MM.1S (cell line): Measurements from ENCODE around the gene QPCT.

ENCODE experiments used
- DNase-seq: peaks from one replicate; pipeline ENCODE4 v3.0.0-alpha.2; 2015
- H2AFZ ChIP-seq: fragments of 300-600 bp; sonication (generic); 2 replicates; pipeline ENCODE4 v1.6.0; 2016; ENCODE audit warnings: antibody characterized with exemption, low read length
- H3F3A ChIP-seq: fragments of 300-600 bp; sonication (generic); 2 replicates; pipeline ENCODE4 v1.6.1; 2016; ENCODE audit warnings: mild to moderate bottlenecking, antibody characterized with exemption, low read length, moderate library complexity, mixed read lengths; ENCODE audit not compliant: insufficient read depth
- H3K27ac ChIP-seq: fragments of 300-600 bp; sonication (generic); 2 replicates; pipeline ENCODE4 v1.5.1; 2016; ENCODE audit warnings: mild to moderate bottlenecking, low read length
- H3K27me3 ChIP-seq: fragments of 300-600 bp; sonication (generic); replicated peaks from 2 replicates; pipeline ENCODE4 v1.6.0; 2016; ENCODE audit warnings: low read length; ENCODE audit not compliant: insufficient read depth
- H3K36me3 ChIP-seq: fragments of 300-600 bp; sonication (generic); replicated peaks from 2 replicates; pipeline ENCODE4 v1.6.1; 2016; ENCODE audit warnings: mild to moderate bottlenecking, low read length, mixed read lengths; ENCODE audit not compliant: insufficient read depth
- H3K4me1 ChIP-seq: fragments of 300-600 bp; sonication (generic); 2 replicates; pipeline ENCODE4 v1.6.1; 2016; ENCODE audit warnings: low read length, mixed read lengths
- H3K4me2 ChIP-seq: fragments of 300-600 bp; sonication (generic); 2 replicates; pipeline ENCODE4 v1.6.0; 2016; ENCODE audit warnings: low read depth, low read length
- H3K4me3 ChIP-seq: fragments of 300-600 bp; sonication (generic); 2 replicates; pipeline ENCODE4 v1.5.1; 2016; ENCODE audit warnings: low read length, mixed read lengths
- H3K79me2 ChIP-seq: fragments of 300-600 bp; sonication (generic); 2 replicates; pipeline ENCODE4 v1.6.1; 2016; ENCODE audit warnings: mixed run types, low read length, mixed read lengths
- H3K9ac ChIP-seq: fragments of 300-600 bp; sonication (generic); 2 replicates; pipeline ENCODE4 v1.6.1; 2016; ENCODE audit warnings: low read length, mixed read lengths
- H3K9me2 ChIP-seq: fragments of 300-600 bp; sonication (generic); replicated peaks from 2 replicates; pipeline ENCODE4 v1.6.1; 2016; ENCODE audit warnings: mild to moderate bottlenecking, low read length, mixed read lengths; ENCODE audit not compliant: insufficient read depth
- H3K9me3 ChIP-seq: fragments of 300-600 bp; sonication (generic); replicated peaks from 2 replicates; pipeline ENCODE4 v1.6.1; 2016; ENCODE audit warnings: mild to moderate bottlenecking, low read length, mixed read lengths; ENCODE audit not compliant: insufficient read depth
- H4K20me1 ChIP-seq: fragments of 300-600 bp; sonication (generic); 2 replicates; pipeline ENCODE4 v1.6.1; 2016; ENCODE audit warnings: mild to moderate bottlenecking, low read length, moderate library complexity, mixed read lengths; ENCODE audit not compliant: insufficient read depth
- EZH2 ChIP-seq: fragments of 300-600 bp; sonication (generic); optimal IDR thresholded peaks from 2 replicates; pipeline ENCODE3; 2017; ENCODE audit warnings: low read depth, mild to moderate bottlenecking, antibody characterized with exemption, low read length, mixed read lengths
- EZH2phosphoT487 ChIP-seq: fragments of 300-600 bp; sonication (generic); IDR thresholded peaks from 2 replicates; pipeline ENCODE4 v1.6.1; 2018; ENCODE audit warnings: antibody characterized with exemption, low read length
- TF ChIP-seq, protein P1 (sequence below): fragments of 300-600 bp; sonication (generic); IDR thresholded peaks from 2 replicates; pipeline ENCODE4 v1.5.1; 2016; ENCODE audit warnings: antibody characterized with exemption, low read length, mixed read lengths

Gene QPCT

DNA sequence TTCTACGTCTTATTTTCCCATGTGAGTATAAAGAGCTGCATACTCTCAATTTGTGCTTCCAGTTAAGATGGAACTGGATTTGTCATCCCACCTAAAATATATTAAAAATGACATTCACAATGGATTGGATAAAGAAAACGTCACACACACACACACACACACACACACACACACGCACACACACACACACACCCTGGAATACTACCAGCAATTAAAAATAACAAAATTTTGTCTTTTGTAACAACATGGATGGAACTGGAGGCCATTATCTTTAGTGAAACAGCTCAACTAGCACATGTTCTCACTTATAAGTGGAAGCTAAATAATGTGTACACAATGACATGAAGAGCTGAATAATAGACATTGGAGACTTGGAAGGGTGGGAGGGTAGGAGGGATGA lies 3.8 kb upstream of the QPCT start:
- Histone ChIP-seq H3K27ac (no peak overlapping the region), H3K4me1 (peaks cover 43% of the 10 kb centered on the region), H3K9me3 (no peaks in the 10 kb centered on the region), H4K20me1 (no peaks in the 10 kb centered on the region), H3K9me2 (no peaks in the 10 kb centered on the region), H3K4me3 (no peak overlapping the region), H3K36me3 (no peaks in the 10 kb centered on the region), H3F3A (peaks cover 51% of the 10 kb centered on the region), H3K9ac (no peak overlapping the region), H3K4me2 (no peak overlapping the region), H2AFZ (no peak overlapping the region), H3K79me2 (peaks cover 100% of the 10 kb centered on the region), H3K27me3 (no peaks in the 10 kb centered on the region)
- DNase-seq = no peak
- no peak for TF ChIP-seq EZH2
- TF ChIP-seq, protein P1, sequence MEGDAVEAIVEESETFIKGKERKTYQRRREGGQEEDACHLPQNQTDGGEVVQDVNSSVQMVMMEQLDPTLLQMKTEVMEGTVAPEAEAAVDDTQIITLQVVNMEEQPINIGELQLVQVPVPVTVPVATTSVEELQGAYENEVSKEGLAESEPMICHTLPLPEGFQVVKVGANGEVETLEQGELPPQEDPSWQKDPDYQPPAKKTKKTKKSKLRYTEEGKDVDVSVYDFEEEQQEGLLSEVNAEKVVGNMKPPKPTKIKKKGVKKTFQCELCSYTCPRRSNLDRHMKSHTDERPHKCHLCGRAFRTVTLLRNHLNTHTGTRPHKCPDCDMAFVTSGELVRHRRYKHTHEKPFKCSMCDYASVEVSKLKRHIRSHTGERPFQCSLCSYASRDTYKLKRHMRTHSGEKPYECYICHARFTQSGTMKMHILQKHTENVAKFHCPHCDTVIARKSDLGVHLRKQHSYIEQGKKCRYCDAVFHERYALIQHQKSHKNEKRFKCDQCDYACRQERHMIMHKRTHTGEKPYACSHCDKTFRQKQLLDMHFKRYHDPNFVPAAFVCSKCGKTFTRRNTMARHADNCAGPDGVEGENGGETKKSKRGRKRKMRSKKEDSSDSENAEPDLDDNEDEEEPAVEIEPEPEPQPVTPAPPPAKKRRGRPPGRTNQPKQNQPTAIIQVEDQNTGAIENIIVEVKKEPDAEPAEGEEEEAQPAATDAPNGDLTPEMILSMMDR = no peak
- TF ChIP-seq EZH2phosphoT487 = no peak

DNA sequence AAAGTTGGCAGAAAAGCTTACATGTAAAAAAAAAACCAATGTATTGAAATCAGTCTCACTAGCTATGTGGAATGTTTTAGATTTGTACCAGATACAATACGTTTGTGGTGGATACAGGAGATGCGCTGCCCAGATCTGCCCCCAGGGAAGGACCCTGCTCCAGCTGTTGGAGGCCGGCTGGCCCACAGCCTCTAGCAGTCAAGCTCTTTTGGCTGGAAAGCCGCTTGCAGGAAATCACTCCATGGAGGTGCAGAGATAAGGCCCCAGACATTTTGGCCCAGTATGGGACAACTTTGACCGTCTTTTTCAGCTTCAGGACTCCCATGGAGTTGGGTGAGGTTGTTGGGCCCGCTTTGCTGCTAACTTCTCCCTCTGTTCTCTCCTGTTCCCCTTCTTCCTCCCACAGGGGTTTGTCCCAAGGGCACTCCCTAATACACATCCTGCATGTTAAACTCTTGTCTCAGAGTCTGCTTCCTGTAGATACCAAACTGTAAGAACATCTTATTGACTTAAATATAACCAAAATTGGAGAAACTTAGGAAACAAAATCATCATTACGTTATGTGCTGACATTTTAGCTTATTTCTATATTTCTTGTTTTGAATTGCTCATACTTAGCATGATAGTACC lies 1.7 kb upstream of the QPCT start:
- Histone ChIP-seq H3K27ac (peak overlapping the region; percentile 96; the same call in 1 of the 2 replicates), H3K9ac (peak overlapping the region; percentile 96; the same call in 1 of the 2 replicates), H3K79me2 (peaks cover 99% of the 10 kb centered on the region), H3K4me3 (peak overlapping the region; percentile 82; the same call in 1 of the 2 replicates), H3K36me3 (no peaks in the 10 kb centered on the region), H2AFZ (no peak overlapping the region), H3F3A (peaks cover 51% of the 10 kb centered on the region), H4K20me1 (no peaks in the 10 kb centered on the region), H3K9me2 (no peaks in the 10 kb centered on the region), H3K9me3 (no peaks in the 10 kb centered on the region), H3K4me1 (peaks cover 59% of the 10 kb centered on the region), H3K4me2 (peak overlapping the region; percentile 89), H3K27me3 (no peaks in the 10 kb centered on the region)
- TF ChIP-seq, protein P1 = no peak
- DNase-seq = no peak

DNA sequence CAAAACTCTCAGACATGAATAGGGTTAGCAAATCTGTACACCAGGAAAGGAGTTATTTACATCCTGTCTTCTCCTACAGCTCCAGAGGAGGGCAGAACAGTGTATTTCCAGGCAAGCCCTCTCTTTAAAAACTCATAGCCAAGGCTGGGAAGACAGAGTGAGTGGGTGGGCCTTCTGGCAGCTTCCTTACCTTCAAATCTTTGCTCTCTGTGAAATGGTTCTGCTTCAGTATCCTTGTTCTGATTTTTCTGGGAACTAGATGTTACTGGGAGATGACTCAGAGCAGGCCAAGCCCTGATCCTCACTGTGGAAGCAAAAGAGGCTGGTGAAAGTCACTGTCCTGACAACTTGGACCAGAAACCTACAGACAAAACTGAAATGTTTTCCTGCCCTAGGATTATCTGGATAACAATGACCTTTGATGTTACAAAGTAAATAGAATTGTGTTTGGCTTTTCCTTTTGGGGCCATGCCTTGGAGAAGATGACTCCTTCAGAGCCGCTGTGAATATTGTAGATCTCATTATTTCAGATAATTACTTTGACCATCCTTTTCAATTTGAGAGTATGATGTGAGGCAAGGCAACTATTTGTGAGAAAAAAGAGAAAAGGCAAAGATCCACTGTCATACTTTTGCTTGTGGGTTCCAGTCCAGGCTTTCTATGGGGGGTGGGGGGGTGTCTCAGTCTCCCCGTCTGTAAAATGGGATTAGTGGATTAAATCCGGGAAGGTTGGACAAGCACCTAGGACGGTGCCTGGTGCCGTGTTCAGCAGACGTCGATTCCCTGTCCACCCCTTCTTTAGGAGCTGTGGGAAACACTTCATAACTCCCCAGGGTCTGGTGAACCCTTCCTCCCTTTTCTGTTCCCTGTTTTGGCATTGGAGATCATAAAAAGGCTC lies 644 bp upstream of the QPCT start:
- Histone ChIP-seq H3K4me1 (peaks cover 58% of the 10 kb centered on the region), H3K4me2 (peak overlapping the region; percentile 89), H3K27ac (peak overlapping the region; percentile 96), H3K9me2 (no peaks in the 10 kb centered on the region), H3K9ac (peak overlapping the region; percentile 96), H3K9me3 (no peaks in the 10 kb centered on the region), H3F3A (peaks cover 53% of the 10 kb centered on the region), H3K36me3 (no peaks in the 10 kb centered on the region), H4K20me1 (no peaks in the 10 kb centered on the region), H2AFZ (no peak overlapping the region), H3K4me3 (peak overlapping the region; percentile 82), H3K27me3 (no peaks in the 10 kb centered on the region), H3K79me2 (peaks cover 99% of the 10 kb centered on the region)
- TF ChIP-seq EZH2 = no peak
- TF ChIP-seq, protein P1 = peak; percentile 55
- peak; percentile 64 for DNase-seq
